Measurements from ENCODE around the gene MUC5AC.

DNA sequence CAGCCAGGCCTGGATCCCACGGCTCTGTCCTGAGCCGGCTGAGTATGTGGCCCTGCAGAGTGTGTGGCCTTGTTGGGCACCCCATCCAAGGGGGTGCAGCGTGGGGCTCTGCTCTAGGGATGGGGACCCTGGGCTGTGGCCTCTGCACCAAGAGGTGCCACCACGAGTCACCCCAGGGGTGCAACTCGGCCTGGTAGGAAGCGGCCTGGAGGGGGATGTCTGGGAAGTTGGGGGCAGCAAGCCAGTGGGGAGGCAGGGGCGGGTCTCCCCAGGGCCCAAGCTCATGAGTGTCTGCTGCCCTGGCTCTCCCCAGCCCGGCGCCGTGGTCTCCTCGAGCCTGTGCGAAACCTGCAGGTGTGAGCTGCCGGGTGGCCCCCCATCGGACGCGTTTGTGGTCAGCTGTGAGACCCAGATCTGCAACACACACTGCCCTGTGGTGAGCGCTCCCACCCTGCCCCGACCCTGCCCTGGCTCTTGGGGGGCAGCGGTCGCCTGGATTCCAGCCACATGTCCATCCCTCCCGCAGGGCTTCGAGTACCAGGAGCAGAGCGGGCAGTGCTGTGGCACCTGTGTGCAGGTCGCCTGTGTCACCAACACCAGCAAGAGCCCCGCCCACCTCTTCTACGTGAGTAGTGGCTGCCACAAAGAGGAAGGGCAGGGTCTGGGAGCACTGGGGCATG lies 40.9 kb downstream of the MUC5AC start:
- TF ChIP-seq, protein P1, sequence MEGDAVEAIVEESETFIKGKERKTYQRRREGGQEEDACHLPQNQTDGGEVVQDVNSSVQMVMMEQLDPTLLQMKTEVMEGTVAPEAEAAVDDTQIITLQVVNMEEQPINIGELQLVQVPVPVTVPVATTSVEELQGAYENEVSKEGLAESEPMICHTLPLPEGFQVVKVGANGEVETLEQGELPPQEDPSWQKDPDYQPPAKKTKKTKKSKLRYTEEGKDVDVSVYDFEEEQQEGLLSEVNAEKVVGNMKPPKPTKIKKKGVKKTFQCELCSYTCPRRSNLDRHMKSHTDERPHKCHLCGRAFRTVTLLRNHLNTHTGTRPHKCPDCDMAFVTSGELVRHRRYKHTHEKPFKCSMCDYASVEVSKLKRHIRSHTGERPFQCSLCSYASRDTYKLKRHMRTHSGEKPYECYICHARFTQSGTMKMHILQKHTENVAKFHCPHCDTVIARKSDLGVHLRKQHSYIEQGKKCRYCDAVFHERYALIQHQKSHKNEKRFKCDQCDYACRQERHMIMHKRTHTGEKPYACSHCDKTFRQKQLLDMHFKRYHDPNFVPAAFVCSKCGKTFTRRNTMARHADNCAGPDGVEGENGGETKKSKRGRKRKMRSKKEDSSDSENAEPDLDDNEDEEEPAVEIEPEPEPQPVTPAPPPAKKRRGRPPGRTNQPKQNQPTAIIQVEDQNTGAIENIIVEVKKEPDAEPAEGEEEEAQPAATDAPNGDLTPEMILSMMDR (IDR thresholded peaks at IDR 0.05): no peak
- no peak for TF ChIP-seq POLR2A (IDR thresholded peaks at IDR 0.05)
